HG03469 (cell line): ENCODE measurements around the gene CAPN15.

Source experiments
- ATAC-seq: cut with Tn5 transposase; IDR thresholded peaks from one replicate; pipeline ENCODE4 v1.9.1; 2021; ENCODE audit warnings: mild to moderate bottlenecking, moderate library complexity, moderate number of reproducible peaks; ENCODE audit not compliant: unreplicated experiment

CAPN15 gene

DNA sequence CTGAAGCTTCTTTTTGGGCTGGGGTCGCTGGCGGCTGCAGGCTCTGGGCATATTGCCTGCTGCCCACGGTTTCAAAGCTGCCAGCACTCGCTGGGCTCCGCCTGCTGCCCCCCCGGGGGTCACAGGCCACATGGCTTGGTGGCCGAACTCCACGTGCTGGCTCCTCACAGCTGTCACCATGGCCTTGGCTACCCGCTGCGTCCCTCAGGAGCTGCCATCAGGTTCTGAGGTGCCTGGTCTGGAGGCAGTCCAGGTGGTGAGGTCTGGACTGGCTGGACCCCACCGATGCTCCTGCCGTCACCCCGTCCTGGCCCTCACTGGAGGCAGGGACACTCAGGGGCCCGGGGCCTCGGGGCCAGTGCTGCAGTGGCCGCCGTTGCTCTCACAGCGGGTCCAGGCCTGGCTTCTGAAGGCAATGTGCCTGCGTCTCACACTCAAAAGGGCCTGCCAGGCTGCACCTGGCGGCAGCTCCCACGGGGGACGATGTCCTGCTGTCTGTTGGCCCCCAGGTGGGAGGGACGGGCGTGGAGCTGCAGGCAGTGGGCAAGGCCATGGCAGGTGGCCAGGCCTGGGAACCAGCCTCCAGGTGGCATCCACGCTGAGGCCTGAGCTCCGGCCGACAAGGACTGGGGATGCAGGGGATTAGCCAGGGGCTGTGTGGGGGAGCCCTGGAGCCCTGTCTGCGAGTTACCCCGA lies 13.3 kb downstream of the CAPN15 start:
- ATAC-seq: no peak

DNA sequence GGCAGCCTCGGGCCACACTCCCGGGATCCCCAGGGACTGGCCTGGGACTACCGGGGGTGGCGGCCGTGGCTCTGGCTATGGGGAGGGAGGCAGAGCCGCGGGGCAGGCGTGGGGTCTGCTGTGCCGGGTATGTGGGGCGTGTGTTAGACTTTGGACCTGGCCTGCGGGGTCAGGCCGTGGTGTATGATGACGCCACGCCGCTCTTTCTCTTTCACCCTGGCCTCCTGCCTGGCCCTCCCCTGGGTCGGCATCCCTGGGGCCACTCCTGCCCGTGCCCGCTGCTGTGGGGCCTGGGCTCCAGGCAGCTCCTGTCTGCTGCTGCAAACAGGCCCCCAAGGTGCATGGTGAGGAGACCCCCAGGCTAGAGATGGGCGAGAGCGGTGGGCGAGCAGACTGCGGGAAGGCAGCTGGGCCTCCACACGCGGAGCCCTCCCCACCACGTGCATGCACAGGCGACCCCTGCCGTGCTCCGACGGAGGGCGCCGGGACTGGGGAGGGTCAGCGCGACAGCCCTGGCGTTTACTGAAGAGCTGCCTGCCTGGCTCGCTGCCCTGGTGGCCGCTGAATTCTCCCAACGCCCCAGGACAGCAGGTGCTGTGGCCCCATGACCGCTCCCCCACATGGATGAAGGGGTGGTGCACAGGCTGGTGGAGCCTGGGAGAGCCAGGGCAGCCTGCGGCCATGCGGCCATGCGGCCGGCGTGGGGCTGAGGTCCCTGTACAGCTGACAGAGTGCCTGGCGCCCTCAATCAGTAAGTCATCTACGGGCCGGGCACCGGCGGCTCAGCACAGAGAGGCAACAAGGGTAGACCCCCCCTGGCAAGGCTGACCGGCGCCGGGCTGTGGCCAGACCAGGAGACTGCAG lies 16.0 kb downstream of the CAPN15 start:
- no peak for ATAC-seq

GRCh38 chr16:544517-544916 lies 17.0 kb downstream of the CAPN15 start:
- ATAC-seq: no peak

DNA sequence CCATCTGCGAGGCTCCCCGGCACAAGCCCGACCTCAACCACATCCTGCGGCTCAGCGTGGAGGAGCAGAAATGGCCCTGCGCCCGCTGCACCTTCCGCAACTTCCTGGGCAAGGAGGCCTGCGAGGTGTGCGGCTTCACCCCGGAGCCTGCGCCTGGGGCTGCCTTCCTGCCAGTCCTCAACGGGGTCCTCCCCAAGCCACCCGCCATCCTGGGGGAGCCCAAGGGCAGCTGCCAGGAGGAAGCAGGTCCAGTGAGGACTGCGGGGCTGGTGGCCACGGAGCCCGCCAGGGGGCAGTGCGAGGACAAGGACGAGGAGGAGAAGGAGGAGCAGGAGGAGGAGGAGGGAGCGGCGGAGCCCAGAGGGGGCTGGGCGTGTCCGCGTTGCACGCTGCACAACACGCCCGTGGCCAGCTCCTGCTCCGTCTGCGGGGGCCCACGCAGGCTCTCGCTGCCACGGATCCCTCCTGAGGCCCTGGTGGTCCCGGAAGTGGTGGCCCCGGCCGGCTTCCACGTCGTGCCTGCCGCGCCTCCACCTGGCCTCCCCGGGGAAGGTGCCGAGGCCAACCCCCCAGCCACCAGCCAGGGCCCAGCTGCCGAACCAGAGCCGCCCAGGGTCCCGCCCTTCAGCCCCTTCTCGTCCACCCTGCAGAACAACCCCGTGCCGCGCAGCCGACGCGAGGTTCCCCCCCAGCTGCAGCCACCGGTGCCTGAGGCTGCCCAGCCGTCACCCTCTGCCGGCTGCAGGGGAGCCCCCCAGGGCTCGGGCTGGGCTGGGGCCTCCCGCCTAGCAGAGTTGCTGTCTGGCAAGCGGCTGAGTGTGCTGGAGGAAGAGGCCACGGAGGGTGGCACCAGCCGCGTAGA lies 19.6 kb downstream of the CAPN15 start:
- ATAC-seq: no peak

DNA sequence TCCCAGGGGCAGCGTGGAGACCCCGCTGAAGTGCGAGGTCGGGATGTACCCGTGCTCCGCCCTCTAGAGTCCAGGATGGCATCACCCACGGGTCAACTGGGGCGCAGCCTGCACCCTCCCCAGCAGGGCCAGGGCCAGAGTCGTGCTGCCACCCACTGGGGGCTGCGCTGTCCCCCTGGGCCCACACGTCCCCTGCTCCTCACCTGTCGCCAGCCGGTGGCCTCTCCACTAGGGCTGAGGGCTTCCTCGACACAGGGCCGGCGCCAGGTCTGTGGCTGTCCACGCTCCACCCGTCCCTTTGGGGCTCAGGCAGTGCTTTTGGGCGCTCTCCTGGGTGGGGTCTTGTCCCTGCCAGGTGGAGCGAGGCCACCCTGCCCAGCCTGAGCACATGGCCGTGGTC lies 21.1 kb downstream of the CAPN15 start:
- ATAC-seq: no peak

DNA sequence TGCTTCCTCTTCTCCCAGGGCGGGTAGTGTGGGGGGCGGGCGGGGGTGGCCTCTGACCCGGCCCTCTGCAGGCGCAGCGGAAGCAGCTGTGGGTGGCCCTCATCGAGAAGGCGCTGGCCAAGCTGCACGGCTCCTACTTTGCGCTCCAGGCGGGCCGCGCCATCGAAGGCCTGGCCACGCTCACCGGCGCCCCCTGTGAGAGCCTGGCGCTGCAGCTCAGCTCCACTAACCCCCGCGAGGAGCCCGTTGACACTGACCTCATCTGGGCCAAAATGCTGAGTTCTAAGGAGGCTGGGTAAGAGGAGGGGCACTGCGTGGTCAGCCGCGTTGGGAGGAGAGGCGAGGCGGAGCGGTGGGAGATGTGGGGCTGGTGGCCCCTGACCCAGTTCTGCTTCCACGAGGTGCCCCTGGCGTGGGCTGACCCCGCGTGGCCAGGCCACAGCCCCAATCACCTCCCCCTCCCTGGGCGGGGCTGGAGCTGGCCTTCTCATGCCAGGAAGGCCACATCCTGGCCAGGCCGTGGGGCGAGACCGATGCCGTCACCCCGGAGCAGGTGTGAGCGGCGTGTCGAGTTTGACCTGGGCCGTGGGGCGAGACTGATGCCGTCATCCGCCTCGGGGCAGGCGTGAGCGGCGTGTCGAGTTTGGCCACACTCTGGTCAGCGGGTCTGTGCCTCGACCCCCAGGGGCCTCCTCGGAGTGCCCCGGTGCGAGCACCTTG lies 22.2 kb downstream of the CAPN15 start:
- no peak for ATAC-seq

GRCh38 chr16:551210-551609 lies 23.7 kb downstream of the CAPN15 start:
- ATAC-seq: no peak

- no peak for ATAC-seq
These were observed 24.7 kb downstream of the CAPN15 start for GRCh38 chr16:552171-552570.

- no peak for ATAC-seq
These were observed 26.2 kb downstream of the CAPN15 start for GRCh38 chr16:553601-554296.

DNA sequence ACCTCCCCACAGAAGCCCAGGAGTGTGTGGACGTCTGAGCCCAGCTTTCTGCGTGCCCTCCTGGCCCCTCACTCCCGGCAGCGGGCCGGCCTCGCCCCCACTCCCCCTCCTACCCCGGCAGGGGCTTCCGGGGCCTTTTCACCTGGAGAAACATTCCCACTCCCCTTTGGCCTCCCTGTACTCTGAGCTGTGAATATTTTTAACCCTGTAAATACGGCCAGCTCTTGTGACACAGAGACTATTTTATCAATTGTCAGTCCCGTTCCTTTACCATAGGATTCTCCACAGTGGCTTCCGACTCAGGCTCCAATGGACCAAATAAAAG lies 26.7 kb downstream of the CAPN15 start:
- ATAC-seq: no peak

- ATAC-seq: no peak
These were observed 27.3 kb downstream of the CAPN15 start for GRCh38 chr16:554640-555365.

GRCh38 chr16:555528-556473 lies 28.3 kb downstream of the CAPN15 start:
- ATAC-seq: no peak

GRCh38 chr16:556474-557173 lies 29.1 kb downstream of the CAPN15 start:
- no peak for ATAC-seq

DNA sequence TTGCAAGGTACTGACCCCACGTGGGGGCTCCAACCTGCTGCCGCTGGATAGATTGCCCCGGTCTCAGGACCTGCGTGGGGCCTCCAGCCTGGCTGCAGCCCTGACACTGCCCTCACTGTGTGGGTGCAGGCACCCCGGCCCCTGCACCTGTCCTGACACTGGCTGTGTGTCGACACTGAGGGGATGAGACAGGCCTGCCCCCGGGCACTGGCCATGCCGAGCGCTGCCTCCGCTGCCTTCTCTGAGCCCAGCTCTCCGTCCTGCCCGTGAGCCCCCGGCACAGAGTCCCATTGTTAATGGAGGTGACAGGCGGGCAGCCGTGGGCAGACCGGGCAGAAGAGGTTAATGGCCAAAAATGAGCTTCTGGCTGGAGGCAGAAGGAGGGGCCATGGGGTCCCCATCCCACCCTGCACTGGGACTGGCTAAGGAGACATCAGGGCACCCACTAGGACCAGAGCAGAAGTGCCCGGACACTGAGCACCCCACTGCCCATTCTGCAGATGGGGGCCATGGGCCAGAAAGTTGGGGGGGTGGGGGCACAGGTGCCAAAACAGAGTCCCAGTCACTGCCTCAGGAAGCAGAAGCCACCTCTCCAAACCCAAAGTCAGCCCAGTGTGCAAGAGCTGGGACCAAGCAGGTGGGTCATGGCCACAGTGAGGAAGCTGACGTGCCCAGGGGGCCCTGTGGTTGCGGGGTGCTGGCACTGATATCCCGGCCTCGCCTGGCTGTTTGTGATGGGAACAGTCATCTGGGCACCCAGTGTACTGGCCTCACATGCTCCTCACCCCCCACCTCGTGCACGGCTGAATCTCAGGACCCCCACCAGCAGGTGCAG lies 30.2 kb downstream of the CAPN15 start:
- no peak for ATAC-seq

- no peak for ATAC-seq
These were observed 30.9 kb downstream of the CAPN15 start for GRCh38 chr16:558298-559020.

DNA sequence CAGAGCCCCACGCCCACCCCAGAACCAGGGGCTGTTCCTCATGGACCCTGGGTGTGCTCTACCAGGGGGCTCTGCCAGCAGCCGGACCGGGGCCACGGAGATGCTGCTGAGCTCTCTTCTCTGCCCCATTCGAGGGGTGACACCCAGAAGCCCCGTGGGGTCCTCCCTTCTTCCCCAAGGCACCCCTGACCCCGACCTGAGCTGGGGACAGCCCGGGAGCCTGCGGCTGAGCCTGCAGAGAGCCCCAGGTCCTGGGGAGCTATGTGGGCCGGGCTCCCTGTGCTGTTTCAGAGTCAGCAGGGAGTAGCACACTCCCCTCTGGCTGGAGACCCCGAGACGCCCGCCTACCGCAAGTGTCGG lies 31.5 kb downstream of the CAPN15 start:
- no peak for ATAC-seq
